SH-SY5Y (cell line): ENCODE measurements around the gene MGAM2.

ENCODE experiments used
- GATA2 ChIP-seq: IDR thresholded peaks from 2 replicates; pipeline ENCODE4 v1.6.1; 2011; ENCODE audit warnings: mild to moderate bottlenecking, low read depth, low read length
- GATA3 ChIP-seq: IDR thresholded peaks from 2 replicates; pipeline ENCODE4 v1.6.1; 2011; ENCODE audit warnings: low read depth, mild to moderate bottlenecking, low read length, moderate library complexity

MGAM2 gene

DNA sequence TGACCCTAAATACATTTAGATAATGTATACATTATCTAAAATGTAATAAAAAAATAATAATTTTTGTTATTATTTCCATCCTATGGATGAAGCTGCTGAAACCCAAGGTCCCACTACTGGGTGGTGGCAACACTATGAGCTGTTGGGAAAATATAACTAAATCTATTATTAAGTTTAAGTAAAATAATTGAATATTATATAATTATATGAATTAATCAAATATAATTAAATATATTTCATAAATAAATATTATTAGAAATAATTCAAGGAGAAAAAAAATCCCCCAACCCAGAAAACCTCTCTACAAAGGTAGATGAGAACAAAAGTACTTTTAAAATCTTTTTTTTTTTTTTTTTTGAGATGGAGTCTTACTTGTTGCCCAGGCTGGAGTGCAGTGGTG is 138.4 kb downstream of the MGAM2 start:
- TF ChIP-seq GATA3 = no peak
- no peak for TF ChIP-seq GATA2

GRCh38 chr7:142250705-142251104 is 139.2 kb downstream of the MGAM2 start:
- TF ChIP-seq GATA2 = no peak
- TF ChIP-seq GATA3 = no peak

- TF ChIP-seq GATA3 (no peak), GATA2 (no peak)
Measured at GRCh38 chr7:142257958-142258357, 146.4 kb downstream of the MGAM2 start, which contains the start of gene PRSS58. TSS of gene PRSS58 (minus strand) at chr7:142258058. CDS start at chr7:142257707, 351 bp downstream.

DNA sequence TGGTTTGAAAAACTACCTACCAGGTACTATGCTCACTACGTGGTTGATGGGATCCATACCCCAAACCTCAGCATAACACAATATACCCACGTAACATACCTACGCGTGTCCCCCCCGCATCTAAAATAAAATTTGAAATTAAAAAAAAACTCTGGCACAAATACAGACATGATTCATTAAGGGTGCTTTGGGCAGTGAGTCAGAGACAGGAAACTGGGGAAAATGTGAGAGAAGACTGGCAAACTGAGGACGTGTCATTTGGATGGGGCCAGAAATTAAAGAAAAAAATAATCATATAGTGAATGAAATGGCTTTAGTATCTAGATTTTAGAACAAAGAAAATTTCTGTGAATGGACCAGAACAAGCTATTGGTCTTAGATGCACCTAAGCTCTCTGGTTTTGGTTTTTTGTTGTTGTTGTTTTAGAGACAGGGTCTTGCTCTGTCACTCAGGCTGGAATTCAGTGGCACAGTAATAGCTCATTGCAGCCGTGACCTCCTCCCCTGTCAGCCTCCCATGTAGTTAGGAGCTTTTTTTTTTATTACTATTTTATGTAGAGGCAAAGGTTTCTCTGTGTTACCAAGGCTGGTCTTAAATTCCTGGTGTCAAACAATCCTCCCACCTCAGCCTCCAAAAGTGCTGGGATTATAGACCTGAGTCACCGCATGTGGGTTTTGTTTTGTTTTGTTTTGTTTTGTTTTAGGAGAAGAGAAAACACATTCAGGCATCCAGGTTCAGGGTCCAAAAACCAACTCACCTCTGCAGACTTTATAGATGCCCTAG is 152.3 kb downstream of the MGAM2 start:
- TF ChIP-seq GATA2 = no peak
- no peak for TF ChIP-seq GATA3
